ENCODE results near the gene POU3F4. TPM values are rescaled to one million over a fixed set of nuclear protein-coding genes. Genes with fewer than 3 reads are reported as not detected.

POU3F4 gene
- total and polyA plus RNA-seq, 9 of the 15 experiments (the other 6 are each of a cell fraction or from before 2014, with no cell fraction given), result not detected

GRCh38 chrX:83501530-83501929 lies 6.6 kb upstream of the POU3F4 start:
- Histone ChIP-seq H3K9ac (ENCODE audit: insufficient read depth in 1 of 2, low read depth in 2 of 2, low read length in 2 of 2) (no peak overlapping the region), H3K4me2 (ENCODE audit: insufficient read depth, low read length) (no peak overlapping the region), H3K9me1 (ENCODE audit: control insufficient read depth, insufficient read depth, low read length) (no peaks in the 10 kb centered on the region), H3K36me3 (ENCODE audit: control insufficient read depth, insufficient read depth, low read length) (no peaks in the 10 kb centered on the region), H3K4me3 (no peak overlapping the region), H3K27me3 (ENCODE audit: control insufficient read depth in 2 of 2, insufficient read depth in 2 of 2, low read length in 2 of 2) (no peaks in the 10 kb centered on the region), H3K79me2 (ENCODE audit: control insufficient read depth, insufficient read depth, low read length) (no peaks in the 10 kb centered on the region), H3K4me1 (replicated peaks in 1 of 2; ENCODE audit: control insufficient read depth in 2 of 2, insufficient read depth in 2 of 2, low read length in 2 of 2) (no peaks in the 10 kb centered on the region), H3K9me3 (replicated peaks; ENCODE audit: control insufficient read depth, insufficient read depth, low read depth, low read length) (no peaks in the 10 kb centered on the region), H3K27ac (ENCODE audit: extremely low read depth, low read depth, low read length) (no peak overlapping the region), H4K20me1 (replicated peaks; ENCODE audit: control insufficient read depth, insufficient read depth, low read length) (no peaks in the 10 kb centered on the region), H2AFZ (ENCODE audit: low read depth, low read length) (no peak overlapping the region)
- ChIA-PET CTCF (ENCODE audit: low intra/inter-chr PET ratio) (no interaction called here), POLR2A (no interaction called here)
- WGBS (ENCODE audit: insufficient coverage, low coverage, missing lambda C conversion rate), result 0% methylated on average over 8 of the region's 11 CpGs
- intact Hi-C loops (cut with micrococcal nuclease) (no loop called here), in situ Hi-C loops (cut with MboI) (no loop called here)
- FAIRE-seq (no peak), ATAC-seq (no peak), DNase-seq (ENCODE audit: extremely low read depth in 1 of 4, low spot score in 3 of 4) (no peak)
- no peak for TF ChIP-seq FOXP1 (CRISPR knock-in tag; IDR thresholded peaks at IDR 0.05)
- no peak for TF ChIP-seq POLR2A (conservative IDR thresholded peaks at IDR 0.05)
- no peak for TF ChIP-seq UBTF (IDR thresholded peaks at IDR 0.05; ENCODE audit: borderline replicate concordance in 1 of 2, low read depth in 2 of 2, low read length in 2 of 2)
- TF ChIP-seq NFIX (CRISPR knock-in tag; IDR thresholded peaks at IDR 0.05; ENCODE audit: low read depth), result no peak
- TF ChIP-seq ZFX (CRISPR knock-in tag; IDR thresholded peaks at IDR 0.05), result no peak
- no peak for TF ChIP-seq RBM25 (IDR thresholded peaks at IDR 0.05; ENCODE audit: low read depth, low read length, severe bottlenecking)
- TF ChIP-seq PHF20 (IDR thresholded peaks at IDR 0.05; ENCODE audit: partially characterized antibody), result no peak
- no peak for TF ChIP-seq KLF1 (tag; IDR thresholded peaks at IDR 0.05)
- no peak for TF ChIP-seq ZNF518B (CRISPR knock-in tag; IDR thresholded peaks at IDR 0.05)
- no peak for TF ChIP-seq ZNF184 (CRISPR knock-in tag; IDR thresholded peaks at IDR 0.05)
- no peak for TF ChIP-seq FOXK1 (CRISPR knock-in tag; IDR thresholded peaks at IDR 0.05; ENCODE audit: borderline replicate concordance)
- TF ChIP-seq ATF2 (CRISPR knock-in tag; IDR thresholded peaks at IDR 0.05), result no peak
- TF ChIP-seq KAT2B (IDR thresholded peaks at IDR 0.05; ENCODE audit: low read depth, low read length), result no peak
- no TSS peak for BruUV-seq (replicated peaks)
